VCaP (cell line): ENCODE results near the gene COMMD7.

Source experiments
- H3K27ac ChIP-seq: fragments of 450-650 bp; 2 replicates; pipeline ENCODE4 v1.5.1; 2017
- TF ChIP-seq, protein P1 (sequence below): fragments of 450-650 bp; conservative IDR thresholded peaks from 2 replicates; pipeline ENCODE4 v1.5.1; 2017; ENCODE audit warnings: mild to moderate bottlenecking, moderate library complexity

The COMMD7 gene

DNA sequence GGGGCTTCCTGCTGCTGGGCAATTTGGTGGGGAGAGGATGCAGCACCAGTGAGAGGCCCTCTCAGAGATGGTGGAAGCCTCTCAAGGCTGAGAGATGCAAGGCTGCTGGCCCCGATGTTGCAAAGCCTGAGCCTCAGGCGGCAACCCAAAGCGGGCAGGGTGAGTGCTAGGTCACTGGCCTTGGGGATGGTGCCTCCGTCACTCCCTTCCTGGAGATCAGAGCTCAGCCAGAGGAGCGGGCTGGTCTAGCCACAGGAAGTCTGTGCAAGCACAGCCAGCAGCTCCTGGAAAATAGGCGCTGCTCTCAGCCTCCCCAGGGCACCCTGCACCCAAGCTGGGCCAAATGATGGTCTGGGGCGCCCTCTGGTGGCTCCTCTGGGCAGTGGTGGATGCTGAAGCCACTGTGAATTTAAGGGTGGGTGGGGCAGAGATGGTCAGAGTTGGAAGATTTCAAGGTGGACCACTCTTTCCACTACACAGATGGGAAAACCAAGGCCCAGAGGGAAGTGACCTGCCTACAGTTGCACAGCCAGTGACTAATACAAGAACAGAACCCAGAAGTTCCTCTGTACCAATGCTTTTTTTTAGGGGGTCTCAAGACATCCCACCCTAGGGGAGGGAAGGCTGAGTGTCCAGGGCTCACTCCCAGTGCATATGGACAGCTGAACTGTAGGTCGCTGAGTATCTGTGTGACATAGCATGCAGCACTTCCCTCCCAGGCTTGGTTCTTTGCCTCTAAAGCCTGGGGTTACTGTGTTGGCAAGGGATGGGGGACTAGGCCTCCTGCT is 90.3 kb downstream of the COMMD7 start:
- H3K27ac ChIP-seq = no peak overlapping the region
- TF ChIP-seq, protein P1, sequence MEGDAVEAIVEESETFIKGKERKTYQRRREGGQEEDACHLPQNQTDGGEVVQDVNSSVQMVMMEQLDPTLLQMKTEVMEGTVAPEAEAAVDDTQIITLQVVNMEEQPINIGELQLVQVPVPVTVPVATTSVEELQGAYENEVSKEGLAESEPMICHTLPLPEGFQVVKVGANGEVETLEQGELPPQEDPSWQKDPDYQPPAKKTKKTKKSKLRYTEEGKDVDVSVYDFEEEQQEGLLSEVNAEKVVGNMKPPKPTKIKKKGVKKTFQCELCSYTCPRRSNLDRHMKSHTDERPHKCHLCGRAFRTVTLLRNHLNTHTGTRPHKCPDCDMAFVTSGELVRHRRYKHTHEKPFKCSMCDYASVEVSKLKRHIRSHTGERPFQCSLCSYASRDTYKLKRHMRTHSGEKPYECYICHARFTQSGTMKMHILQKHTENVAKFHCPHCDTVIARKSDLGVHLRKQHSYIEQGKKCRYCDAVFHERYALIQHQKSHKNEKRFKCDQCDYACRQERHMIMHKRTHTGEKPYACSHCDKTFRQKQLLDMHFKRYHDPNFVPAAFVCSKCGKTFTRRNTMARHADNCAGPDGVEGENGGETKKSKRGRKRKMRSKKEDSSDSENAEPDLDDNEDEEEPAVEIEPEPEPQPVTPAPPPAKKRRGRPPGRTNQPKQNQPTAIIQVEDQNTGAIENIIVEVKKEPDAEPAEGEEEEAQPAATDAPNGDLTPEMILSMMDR = peak; percentile 95
